ENCODE data around the gene DCAF6.
"Not testable (repeated sequence)": the region's sequence is repeated elsewhere in the genome, so short reads cannot be mapped to it uniquely, and the experiment has no call there.

DCAF6 gene

GRCh38 chr1:167924543-167925231, 11.8 kb upstream of the DCAF6 start:
- DNase-seq (ENCODE audit: low read depth in 2 of 2), result no peak

- no peak for DNase-seq (ENCODE audit: low read depth in 2 of 2)
Measured at GRCh38 chr1:167926486-167926997, 9.9 kb upstream of the DCAF6 start.

GRCh38 chr1:167927046-167927754, 9.3 kb upstream of the DCAF6 start:
- DNase-seq (ENCODE audit: low read depth in 2 of 2), result no peak

GRCh38 chr1:167928457-167928852, 8.0 kb upstream of the DCAF6 start:
- DNase-seq (ENCODE audit: low read depth in 2 of 2), result no peak

- DNase-seq (ENCODE audit: low read depth in 2 of 2), result not testable (repeated sequence)
Measured at GRCh38 chr1:167928919-167929318, 7.6 kb upstream of the DCAF6 start.

- no peak for DNase-seq (ENCODE audit: low read depth in 2 of 2)
Measured at GRCh38 chr1:167929725-167930124, 6.8 kb upstream of the DCAF6 start.

- DNase-seq (ENCODE audit: low read depth in 2 of 2), result no peak
Measured at GRCh38 chr1:167933788-167934187, 2.7 kb upstream of the DCAF6 start.

- DNase-seq (ENCODE audit: low read depth in 2 of 2), result no peak
Measured at GRCh38 chr1:167934426-167935215, 1.9 kb upstream of the DCAF6 start.

GRCh38 chr1:167935216-167936067, 1.0 kb upstream of the DCAF6 start:
- DNase-seq (ENCODE audit: low read depth in 2 of 2), result peak in 1 of 2 experiments; percentile 4

- DNase-seq (ENCODE audit: low read depth in 2 of 2), result peak; percentile 34 to 49
Measured at GRCh38 chr1:167936930-167937708, 636 bp downstream of the DCAF6 start, which contains the start of gene MPC2. TSS of gene MPC2 (minus strand) at chr1:167937072. CDS start at chr1:167935841, 1,231 bp downstream.

- no peak for DNase-seq (ENCODE audit: low read depth in 2 of 2)
Measured at GRCh38 chr1:167937709-167938010, 1.2 kb downstream of the DCAF6 start.

- no peak for DNase-seq (ENCODE audit: low read depth in 2 of 2)
Measured at GRCh38 chr1:167938080-167938636, 1.7 kb downstream of the DCAF6 start.

- no peak for DNase-seq (ENCODE audit: low read depth in 2 of 2)
Measured at GRCh38 chr1:167940264-167940663, 3.8 kb downstream of the DCAF6 start.

- no peak for DNase-seq (ENCODE audit: low read depth in 2 of 2)
Measured at GRCh38 chr1:167943541-167943940, 7.1 kb downstream of the DCAF6 start.

GRCh38 chr1:167947733-167948132, 11.2 kb downstream of the DCAF6 start:
- DNase-seq (ENCODE audit: low read depth in 2 of 2), result no peak

- no peak for DNase-seq (ENCODE audit: low read depth in 2 of 2)
Measured at GRCh38 chr1:167949785-167950184, 13.3 kb downstream of the DCAF6 start.

- no peak for DNase-seq (ENCODE audit: low read depth in 2 of 2)
Measured at GRCh38 chr1:167950569-167950968, 14.1 kb downstream of the DCAF6 start.

- DNase-seq (ENCODE audit: low read depth in 2 of 2), result no peak
Measured at GRCh38 chr1:167955915-167956314, 19.4 kb downstream of the DCAF6 start.

- DNase-seq (ENCODE audit: low read depth in 2 of 2), result no peak
Measured at GRCh38 chr1:167957710-167958109, 21.2 kb downstream of the DCAF6 start.

- DNase-seq (ENCODE audit: low read depth in 2 of 2), result no peak
Measured at GRCh38 chr1:167964646-167965045, 28.2 kb downstream of the DCAF6 start.

All from stimulated activated CD4-positive, alpha-beta T cell treated with anti-CD3 and anti-CD28 coated beads, Interleukin-12 subunit alpha, Interleukin-12 subunit beta, amount 100 ng/mL, for 24 hours (primary cell).